ENCODE results near the gene FLAD1. TPM values are rescaled to one million over a fixed set of nuclear protein-coding genes. Genes with fewer than 3 reads are reported as not detected.

The FLAD1 gene
- total RNA-seq, 1 donor from 2014 or later: 41.9 TPM

DNA sequence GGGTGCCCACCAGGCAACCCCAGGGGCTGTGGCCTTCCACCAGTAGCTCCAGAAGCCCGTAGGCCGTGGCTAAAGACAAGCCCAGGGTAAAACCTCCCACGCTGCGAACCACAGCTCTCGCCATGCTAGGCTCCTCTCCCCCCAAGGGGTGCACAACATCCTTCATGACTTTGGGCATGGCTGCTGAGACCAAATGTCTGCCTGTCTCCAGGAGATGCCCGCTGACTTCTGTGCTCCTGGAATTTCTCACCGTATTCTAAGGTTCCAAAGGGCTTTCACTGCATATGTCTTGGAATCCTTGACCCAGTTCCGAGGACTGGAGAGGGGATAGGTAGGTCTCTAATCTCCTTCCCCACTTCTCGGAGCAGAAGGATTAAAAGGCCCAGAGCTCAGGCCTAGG lies 50.4 kb downstream of the FLAD1 start, which contains the start of the genes DCST1 and DCST2:
TSS of gene DCST1 (plus strand) at position 301 of the 400 bp plus-strand sequence. CDS start 213 bp downstream, outside the sequence.
TSS of gene DCST2 (minus strand) at position 258 of the 400 bp plus-strand sequence. CDS start at position 178, 80 bp downstream.
- DNase-seq (ENCODE audit: low read depth): no peak
- H3K4me3 ChIP-seq (ENCODE audit: low read depth, low read length): no peak within 1 kb of the TSS
- TF ChIP-seq, protein P1, sequence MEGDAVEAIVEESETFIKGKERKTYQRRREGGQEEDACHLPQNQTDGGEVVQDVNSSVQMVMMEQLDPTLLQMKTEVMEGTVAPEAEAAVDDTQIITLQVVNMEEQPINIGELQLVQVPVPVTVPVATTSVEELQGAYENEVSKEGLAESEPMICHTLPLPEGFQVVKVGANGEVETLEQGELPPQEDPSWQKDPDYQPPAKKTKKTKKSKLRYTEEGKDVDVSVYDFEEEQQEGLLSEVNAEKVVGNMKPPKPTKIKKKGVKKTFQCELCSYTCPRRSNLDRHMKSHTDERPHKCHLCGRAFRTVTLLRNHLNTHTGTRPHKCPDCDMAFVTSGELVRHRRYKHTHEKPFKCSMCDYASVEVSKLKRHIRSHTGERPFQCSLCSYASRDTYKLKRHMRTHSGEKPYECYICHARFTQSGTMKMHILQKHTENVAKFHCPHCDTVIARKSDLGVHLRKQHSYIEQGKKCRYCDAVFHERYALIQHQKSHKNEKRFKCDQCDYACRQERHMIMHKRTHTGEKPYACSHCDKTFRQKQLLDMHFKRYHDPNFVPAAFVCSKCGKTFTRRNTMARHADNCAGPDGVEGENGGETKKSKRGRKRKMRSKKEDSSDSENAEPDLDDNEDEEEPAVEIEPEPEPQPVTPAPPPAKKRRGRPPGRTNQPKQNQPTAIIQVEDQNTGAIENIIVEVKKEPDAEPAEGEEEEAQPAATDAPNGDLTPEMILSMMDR (conservative IDR thresholded peaks at IDR 0.05; ENCODE audit: low read depth, low read length): no peak

GRCh38 chr1:155034318-155035208 lies 51.4 kb downstream of the FLAD1 start:
- H3K4me3 ChIP-seq (ENCODE audit: low read depth, low read length): no peak overlapping the region
- DNase-seq (ENCODE audit: low read depth): no peak
- TF ChIP-seq, protein P1 (conservative IDR thresholded peaks at IDR 0.05; ENCODE audit: low read depth, low read length): no peak

DNA sequence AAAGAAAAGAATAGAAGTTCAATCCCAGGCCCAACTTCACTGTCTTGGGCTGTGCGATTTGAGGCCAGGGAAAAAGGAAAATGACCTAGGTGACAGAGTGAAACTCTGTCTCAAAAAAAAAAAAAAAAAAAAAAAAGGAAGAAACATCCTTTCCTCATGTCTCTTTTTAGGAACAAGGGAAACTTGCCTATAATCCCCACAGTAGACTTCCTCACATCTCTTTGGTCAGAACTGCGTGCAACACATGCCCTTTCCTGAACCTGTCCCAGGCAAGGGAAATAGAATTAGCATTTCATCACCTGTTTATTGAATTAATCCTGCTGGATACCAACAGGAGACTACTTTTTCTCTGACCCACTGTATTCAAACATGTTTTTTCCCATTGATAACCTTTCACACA lies 52.8 kb downstream of the FLAD1 start:
- DNase-seq (ENCODE audit: low read depth): no peak
- TF ChIP-seq, protein P1 (conservative IDR thresholded peaks at IDR 0.05; ENCODE audit: low read depth, low read length): no peak
- H3K4me3 ChIP-seq (ENCODE audit: low read depth, low read length): no peak overlapping the region

- no peak overlapping the region for H3K4me3 ChIP-seq (ENCODE audit: low read depth, low read length)
- DNase-seq (ENCODE audit: low read depth): no peak
- TF ChIP-seq, protein P1 (conservative IDR thresholded peaks at IDR 0.05; ENCODE audit: low read depth, low read length): no peak
Observed at GRCh38 chr1:155037043-155037442, 53.9 kb downstream of the FLAD1 start.

DNA sequence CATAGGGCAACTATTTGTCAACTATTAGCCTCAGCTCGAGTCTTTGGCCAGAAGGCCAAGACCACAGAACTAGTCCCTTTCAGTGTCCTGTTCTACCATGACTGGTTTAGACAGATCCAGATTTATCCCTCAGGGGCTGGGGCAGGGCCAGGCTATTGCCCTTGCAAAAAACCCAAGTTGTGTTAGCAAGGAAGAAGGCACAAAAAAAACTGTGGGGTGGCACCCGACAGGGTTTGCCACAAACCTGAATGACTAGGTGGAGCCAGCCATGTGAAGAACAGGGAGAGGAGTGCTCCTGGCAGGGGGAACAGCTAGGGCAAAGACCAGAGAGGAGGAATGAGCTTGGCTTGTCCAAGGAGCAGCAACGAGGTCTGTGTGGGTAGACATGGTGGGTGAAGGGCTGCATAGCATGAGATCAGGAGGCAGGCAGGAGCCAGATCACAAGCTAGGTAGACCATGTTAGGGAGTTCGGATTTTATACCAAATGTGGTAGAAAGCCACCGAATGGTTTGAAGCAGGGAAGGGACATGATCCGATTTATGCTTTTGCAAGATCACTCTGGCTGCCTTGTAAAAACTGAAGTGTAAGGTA lies 54.8 kb downstream of the FLAD1 start:
- no peak for DNase-seq (ENCODE audit: low read depth)
- TF ChIP-seq, protein P1 (conservative IDR thresholded peaks at IDR 0.05; ENCODE audit: low read depth, low read length): no peak
- no peak overlapping the region for H3K4me3 ChIP-seq (ENCODE audit: low read depth, low read length)

GRCh38 chr1:155038602-155039307 lies 55.6 kb downstream of the FLAD1 start:
- no peak overlapping the region for H3K4me3 ChIP-seq (ENCODE audit: low read depth, low read length)

More at GRCh38 chr1:155038602-155039307, 55.6 kb downstream of the FLAD1 start:
- TF ChIP-seq, protein P1 (conservative IDR thresholded peaks at IDR 0.05; ENCODE audit: low read depth, low read length): no peak
- DNase-seq (ENCODE audit: low read depth): no peak
